Activated CD4-positive, alpha-beta T cell treated with anti-CD3 and anti-CD28 coated beads, Interleukin-2, amount 50 U/mL, for 4 hours (primary cell): Measurements from ENCODE around the gene NOP16.

Experiments used
- DNase-seq, 2 experiments: peaks; one replicate each; pipeline ENCODE4 v3.0.0-alpha.2; 2020

NOP16 gene

GRCh38 chr5:176384366-176384930, 4.0 kb downstream of the NOP16 start:
- no peak for DNase-seq

- DNase-seq, result no peak
These were observed 4.4 kb downstream of the NOP16 start for GRCh38 chr5:176383961-176384360.

- no peak for DNase-seq
These were observed 5.0 kb downstream of the NOP16 start for GRCh38 chr5:176383248-176383905.

- no peak for DNase-seq
These were observed 5.7 kb downstream of the NOP16 start for GRCh38 chr5:176382721-176383120.

DNA sequence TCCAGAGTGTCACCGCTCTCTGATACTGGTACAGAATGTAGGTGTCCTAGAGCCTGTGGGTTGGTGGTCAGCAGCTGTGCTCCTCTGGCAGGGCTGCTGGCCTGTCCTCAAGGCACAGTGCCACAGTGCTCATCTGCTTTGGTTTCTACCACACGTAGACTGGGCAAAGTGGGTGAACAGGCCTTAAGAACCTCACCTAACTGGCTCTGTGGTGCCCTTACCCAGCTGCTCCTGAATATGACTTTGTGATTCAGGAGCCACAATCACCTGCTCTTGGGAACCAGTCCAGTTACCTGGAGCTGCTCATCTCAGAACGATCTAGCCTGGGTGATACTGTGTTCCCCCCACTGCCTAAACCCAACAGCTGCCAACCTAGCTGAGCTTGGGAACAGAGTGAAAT, 6.4 kb downstream of the NOP16 start:
- DNase-seq, result no peak

GRCh38 chr5:176381423-176381822, 7.0 kb downstream of the NOP16 start:
- no peak for DNase-seq

DNA sequence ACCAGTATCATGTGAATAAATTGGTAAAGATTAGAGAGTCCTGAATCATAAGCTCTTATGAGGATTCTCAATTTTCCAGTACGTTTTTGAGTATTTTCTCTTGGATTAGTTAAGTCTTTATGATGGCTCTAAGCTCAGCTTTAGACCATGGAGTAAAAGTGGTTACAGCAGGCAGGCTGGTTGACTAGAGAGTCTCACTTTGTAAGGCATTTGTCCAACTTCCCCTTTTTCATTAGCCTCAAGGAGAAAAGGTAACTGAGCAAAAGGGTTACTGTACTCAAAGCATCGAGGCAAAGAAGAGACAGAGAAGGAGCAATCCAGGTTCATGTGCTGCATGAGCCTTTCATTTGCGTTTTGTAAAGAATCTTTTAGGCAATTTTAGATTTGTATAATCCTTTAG, 8.5 kb downstream of the NOP16 start:
- no peak for DNase-seq

DNA sequence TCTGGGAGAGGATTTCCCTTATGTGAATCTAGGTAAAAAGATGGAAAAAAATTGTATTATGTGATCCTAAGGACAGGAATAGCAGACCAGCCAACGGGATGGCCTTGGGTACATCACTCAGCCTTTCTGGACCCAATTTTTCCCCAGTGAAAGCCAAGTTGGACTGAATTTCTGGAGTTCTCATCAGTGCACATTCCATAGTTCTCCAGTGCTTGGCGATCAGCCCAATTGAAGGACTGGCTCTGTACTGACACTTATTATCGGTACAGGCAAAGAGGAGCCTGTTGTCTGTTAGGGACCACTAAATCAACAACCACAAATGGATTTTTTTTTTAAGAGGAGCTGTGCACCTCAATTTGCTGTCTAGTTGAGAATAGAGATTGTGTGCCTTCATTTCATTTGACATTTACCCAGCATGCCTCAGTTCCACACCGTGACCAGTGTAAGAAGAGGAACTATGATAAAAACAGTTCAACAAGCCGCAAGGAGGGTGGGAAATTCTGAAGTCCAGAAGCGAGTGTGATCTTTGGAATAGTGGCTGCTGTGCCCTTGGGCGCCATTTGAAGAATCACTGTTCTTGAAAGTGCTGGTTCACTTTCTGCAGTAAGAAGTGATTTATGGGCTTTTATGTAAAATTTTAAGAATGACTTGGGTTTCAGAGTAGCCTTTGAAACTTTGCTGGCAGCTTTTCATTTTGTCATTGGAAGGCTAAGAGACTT, 15.1 kb downstream of the NOP16 start:
- DNase-seq, result no peak

GRCh38 chr5:176371621-176372539, 16.5 kb downstream of the NOP16 start:
- no peak for DNase-seq

DNA sequence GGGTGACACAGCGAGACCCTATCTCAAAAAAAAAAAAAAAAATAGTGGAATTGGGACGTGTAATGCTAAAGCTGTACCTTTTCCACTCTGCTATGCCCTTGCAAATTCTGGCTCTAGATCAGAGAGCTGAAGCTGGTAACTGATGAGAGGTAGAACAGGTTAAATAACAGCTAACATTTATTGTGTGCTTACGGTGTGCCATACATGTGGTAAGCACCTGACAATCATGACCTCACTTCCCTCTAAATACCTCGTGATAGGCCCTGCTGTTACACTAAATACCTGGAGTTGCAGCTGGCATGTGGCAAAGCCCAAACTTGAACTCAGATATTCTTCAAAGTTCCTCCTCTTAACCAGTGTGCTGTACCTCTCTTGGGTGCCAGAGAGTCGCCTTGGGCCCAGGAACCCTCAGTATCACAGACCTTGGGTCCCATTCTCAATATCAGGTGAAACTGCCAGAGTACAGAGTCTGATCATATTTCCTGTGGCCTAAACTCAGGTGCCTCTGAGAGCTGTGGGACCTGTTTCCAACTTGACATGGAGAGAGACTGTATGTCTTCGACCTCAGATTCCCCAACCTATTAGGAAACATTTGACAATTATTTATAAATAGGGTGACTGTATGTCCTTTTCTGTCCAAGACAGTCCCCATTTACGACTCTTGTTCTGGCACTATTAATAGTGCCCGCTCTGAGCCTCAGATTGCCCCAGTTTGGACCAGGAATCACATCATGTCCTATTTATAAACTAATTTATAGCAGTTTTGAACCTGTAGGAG, 18.3 kb downstream of the NOP16 start:
- DNase-seq, result no peak

- no peak for DNase-seq
These were observed 19.7 kb downstream of the NOP16 start for GRCh38 chr5:176368726-176369125.

DNA sequence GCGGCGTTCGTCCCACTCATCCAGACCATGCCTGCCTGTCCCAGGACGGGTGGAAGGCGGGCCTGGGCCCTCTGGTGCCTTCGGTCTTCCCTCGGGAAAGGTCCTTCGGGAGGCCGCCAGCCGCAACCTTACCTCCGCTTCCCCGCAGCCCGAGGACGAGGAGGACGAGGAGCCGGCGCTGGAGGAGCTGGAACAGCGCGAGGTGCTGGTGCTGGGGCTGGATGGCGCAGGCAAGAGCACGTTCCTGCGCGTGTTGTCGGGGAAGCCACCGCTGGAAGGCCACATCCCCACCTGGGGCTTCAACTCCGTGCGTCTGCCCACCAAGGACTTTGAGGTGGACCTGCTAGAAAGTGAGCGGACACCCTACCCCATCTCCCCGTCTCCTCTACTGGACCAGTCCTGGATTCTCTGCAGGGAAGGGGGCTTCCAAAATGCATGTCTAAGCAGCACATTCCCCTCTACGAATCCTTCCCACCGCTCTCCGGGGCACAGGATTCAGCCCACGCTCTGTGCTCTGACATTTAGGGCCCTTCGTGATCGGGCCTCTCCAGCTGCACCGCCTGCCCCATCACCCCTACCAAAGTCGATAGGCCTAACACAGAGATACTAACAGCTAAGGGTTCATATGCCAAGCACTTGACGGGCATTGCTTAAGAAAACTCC, 22.0 kb downstream of the NOP16 start:
- no peak for DNase-seq

GRCh38 chr5:176365351-176366231, 22.8 kb downstream of the NOP16 start, which contains the start of gene ARL10:
Gene ARL10 (plus strand): TSS chr5:176365487. CDS start chr5:176365564, 77 bp downstream.
- peak; percentile 44 to 51 for DNase-seq

DNA sequence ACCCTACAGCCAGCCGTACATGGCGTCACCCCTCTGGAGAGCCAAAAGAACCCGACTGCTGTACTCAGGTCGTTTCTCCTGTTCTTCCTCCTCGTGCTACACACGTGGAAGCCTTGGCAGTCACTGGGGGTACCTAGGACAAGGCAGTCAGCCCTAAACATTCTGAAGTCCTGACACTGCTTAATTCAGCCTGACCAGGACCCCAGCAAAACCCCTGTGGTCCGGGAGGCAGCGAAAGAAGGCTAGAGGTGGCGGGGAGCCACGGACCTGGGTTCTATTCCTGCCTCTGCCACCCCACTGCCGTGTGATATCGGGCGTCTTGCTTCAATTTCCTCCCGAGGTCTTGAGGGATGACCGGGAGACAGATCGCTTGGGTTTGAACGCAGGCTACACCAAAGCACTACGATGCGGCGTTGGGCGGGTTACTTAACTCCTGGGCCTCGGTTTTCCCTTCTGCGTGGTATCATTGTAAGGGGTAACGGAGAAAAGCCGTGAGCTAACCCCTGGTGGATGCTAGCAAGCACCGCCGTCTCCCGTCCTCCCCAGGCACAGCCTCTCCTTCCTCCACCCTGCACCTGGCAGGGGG, 23.5 kb downstream of the NOP16 start:
- no peak for DNase-seq

DNA sequence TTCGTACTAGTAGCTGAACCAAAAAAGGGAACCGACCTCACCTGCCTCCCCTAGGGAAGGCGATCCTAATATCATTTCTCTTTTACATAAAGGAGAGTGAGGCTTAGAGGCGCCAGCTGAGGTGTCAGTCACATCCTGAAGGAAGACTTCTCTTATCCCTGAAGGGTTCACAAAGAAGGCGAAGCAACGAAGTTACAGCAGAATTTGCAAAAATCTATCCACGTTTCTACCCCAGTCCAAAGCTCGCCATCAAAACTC, 26.2 kb downstream of the NOP16 start:
- DNase-seq, result no peak

- peak; percentile 93 to 94 for DNase-seq
These were observed 26.8 kb downstream of the NOP16 start, which contains the start of gene KIAA1191 for GRCh38 chr5:176361437-176362232. Gene KIAA1191 (minus strand): TSS chr5:176361764. CDS start chr5:176359508, 2,256 bp downstream.

- DNase-seq, result no peak
These were observed 27.4 kb downstream of the NOP16 start for GRCh38 chr5:176360894-176361436.

DNA sequence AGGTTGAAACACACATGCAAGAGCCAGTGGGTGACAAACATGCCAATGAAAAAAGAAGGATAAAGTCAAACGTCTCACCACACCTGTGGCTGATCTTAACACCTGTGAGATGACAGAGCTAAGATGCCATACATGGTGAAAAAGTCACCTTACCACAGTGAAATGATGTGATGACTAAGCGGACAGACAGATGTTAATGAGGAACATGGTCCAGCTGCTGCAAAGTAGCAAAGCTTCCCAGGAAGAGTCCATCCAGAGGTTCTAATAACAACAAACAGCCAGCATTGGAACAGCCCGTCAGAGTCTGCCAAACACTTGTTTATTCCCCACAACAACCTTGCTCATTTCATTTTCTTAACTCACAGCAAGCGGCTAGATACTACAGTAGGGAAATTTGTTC, 28.7 kb downstream of the NOP16 start:
- no peak for DNase-seq

GRCh38 chr5:176356179-176356566, 32.2 kb downstream of the NOP16 start:
- DNase-seq, result no peak
